HG03469 (cell line): ENCODE results near the gene NPDC1.

Experiments
- ATAC-seq: cut with Tn5 transposase; IDR thresholded peaks from one replicate; pipeline ENCODE4 v1.9.1; 2021; ENCODE audit warnings: mild to moderate bottlenecking, moderate library complexity, moderate number of reproducible peaks; ENCODE audit not compliant: unreplicated experiment

NPDC1 gene, protein sequence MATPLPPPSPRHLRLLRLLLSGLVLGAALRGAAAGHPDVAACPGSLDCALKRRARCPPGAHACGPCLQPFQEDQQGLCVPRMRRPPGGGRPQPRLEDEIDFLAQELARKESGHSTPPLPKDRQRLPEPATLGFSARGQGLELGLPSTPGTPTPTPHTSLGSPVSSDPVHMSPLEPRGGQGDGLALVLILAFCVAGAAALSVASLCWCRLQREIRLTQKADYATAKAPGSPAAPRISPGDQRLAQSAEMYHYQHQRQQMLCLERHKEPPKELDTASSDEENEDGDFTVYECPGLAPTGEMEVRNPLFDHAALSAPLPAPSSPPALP

GRCh38 chr9:137046088-137046787 is at the start of gene NPDC1:
Gene NPDC1 (minus strand): TSS chr9:137046177. CDS start chr9:137045989, 188 bp downstream.
- ATAC-seq = no peak

GRCh38 chr9:137089232-137089947 is 43.4 kb upstream of the NPDC1 start:
- ATAC-seq = no peak

- ATAC-seq = no peak
These were observed 42.1 kb upstream of the NPDC1 start for GRCh38 chr9:137088121-137088520.

DNA sequence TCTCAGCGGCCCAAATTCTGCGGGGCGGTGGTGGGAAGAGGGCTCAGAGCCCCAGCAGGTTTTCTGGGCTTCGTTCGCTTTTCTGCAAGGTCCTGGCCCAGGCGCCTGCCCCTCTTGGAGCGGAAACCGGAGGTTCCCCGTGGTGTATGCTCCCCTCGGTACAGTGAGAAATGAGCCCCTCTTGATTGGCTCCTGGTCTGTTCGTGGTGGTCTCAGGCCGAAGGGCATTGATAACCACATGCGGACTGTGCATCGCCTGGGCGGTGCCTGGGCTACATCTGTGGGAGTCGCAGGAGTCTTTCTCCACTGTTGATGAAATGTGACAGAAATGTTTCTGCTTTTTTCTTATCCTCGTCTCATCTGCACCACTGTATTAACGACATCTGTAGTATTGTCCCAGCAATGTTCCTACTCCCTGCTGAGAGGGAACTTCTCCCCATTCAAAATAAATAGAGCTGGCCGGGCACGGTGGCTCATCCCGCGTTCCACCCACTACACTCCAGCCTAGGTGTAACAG is 41.5 kb upstream of the NPDC1 start:
- ATAC-seq = no peak

- ATAC-seq = peak; percentile 61
These were observed 40.8 kb upstream of the NPDC1 start, which contains the start of gene MAN1B1 for GRCh38 chr9:137086531-137087408. Gene MAN1B1 (plus strand): TSS chr9:137086985. CDS start chr9:137087000, 15 bp downstream.

GRCh38 chr9:137085920-137086530 is 40.0 kb upstream of the NPDC1 start:
- ATAC-seq = peak; percentile 4

- ATAC-seq = no peak
These were observed 38.5 kb upstream of the NPDC1 start for GRCh38 chr9:137084526-137084925.

DNA sequence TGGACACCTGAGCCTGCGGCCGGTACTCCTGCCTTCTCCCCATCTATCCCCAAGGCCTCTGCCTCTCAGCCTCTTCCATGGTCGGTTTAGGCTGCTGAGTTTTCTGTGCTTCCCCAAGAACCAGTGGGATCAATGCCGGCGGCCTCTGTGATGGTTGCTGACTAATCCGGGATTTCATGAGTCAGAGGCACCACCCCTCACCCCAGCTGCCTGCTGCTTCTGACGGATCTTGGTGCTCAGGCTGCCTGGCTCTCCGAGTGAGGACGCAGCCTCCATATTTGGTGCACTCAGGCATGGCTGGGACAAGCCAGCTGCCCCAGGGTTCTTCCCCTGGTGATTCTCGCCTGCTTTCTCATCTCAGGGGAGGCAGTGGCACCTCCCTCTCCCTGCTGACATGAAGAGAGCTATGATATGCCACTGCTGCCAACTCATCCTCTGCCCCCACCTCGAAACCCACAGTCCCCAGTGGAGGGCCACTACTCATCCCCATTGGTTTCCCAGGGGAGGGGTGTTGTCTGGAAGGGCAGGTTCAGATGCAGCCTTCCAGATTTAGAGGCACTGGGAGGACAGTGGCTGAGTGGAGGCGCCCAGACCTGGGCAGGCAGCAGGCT is 37.5 kb upstream of the NPDC1 start:
- no peak for ATAC-seq

GRCh38 chr9:137082925-137083290 is 36.9 kb upstream of the NPDC1 start:
- no peak for ATAC-seq

GRCh38 chr9:137082222-137082924 is 36.4 kb upstream of the NPDC1 start:
- ATAC-seq = no peak

DNA sequence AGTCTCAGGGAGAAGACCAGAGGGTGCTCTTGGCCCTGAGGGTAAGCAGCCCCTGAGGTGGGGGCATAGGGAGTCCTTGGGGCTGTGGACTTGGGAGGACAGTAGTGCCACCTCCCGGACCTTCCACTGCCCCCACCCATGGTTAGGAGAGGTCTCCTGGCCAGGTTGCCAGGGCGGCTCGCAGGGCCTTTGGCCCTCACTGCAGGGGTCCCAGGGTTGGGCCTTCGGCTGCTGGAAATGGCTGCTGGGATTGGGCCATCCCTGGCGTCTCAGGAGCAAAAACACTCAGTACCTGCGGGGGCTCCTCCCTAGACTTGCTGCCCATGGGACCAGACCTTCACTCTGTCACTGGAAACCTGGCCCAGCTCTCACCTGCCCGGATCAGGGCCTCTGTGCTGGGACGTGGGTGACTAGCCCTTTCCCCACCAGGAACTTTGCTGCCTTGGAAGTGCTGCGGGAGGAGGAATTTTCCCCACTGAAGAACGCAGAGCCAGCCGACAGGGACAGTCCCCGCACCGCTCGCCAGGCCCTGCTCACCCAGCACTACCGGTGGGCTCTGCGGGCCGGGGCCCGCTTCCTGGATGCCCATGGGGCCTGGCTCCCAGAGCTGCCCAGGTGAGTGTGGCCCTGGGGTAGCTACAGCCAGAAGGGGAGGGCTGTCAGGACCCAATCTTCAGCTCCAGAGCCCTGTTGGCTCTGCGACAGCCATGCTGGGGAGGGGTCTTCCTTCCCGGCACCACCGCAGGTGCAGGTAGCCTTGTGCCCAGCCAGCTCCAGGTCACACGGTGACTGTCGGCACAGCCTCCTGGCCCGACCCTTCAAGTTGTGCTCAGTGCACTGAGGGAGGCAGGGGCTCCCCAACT is 34.5 kb upstream of the NPDC1 start:
- ATAC-seq = no peak

DNA sequence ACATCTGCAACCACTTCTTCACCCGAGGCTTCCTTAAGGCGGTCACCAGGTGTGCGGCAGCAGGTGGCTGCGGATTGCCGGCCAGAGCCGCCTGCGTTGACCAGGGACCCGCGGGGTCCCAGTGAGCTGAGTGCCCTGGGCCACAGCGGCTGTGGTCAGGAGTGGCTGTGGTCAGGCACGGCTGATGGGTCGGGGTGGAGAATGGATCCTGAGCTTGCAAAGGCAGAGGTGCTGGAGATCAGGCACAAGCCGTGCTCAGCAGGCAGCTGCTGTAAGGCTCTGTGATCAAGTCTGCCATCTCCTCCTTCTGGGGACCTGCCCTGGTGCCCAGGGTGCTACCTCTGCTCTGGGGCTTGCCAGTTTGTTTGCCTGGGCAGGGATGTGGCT is 33.4 kb upstream of the NPDC1 start:
- ATAC-seq = no peak

GRCh38 chr9:137078701-137079400 is 32.9 kb upstream of the NPDC1 start:
- no peak for ATAC-seq

DNA sequence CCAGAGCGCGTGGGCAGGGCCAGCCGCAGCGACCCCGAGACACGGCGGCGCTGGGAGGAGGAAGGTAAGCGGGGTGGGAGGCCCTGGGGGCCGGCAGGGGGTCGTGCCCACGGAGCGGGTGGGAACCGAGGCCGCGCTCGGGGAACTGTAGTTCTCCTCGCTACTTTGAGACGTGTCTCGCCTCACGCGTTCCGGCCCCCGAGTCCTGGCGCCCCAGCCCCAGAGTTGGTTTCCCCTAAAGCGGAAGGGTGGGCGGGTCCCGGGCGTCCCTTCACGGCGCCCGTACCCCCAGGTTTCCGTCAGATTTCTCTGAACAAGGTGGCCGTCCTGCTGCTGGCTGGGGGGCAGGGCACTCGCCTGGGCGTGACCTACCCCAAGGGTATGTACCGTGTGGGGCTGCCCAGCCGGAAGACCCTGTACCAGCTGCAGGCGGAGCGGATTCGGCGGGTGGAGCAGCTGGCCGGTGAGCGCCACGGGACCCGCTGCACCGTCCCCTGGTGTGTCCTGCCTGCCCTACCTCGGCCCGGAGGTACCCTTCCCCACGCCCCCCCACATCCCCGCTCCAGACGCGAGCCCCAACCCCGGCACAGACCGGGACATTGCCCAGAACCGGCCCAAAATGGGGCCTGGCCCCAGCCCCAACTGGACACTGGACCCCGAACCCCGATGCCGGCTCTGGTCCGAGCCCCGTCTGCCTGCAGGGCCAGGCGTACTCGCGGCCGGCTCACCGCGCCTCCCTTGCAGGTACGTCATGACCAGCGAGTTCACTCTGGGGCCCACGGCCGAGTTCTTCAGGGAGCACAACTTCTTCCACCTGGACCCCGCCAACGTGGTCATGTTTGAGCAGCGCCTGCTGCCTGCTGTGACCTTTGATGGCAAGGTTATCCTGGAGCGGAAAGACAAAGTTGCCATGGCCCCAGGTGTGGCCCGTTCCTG is 32.0 kb upstream of the NPDC1 start:
- no peak for ATAC-seq

- no peak for ATAC-seq
These were observed 31.2 kb upstream of the NPDC1 start, which contains the start of gene UAP1L1 for GRCh38 chr9:137077010-137077747. Gene UAP1L1 (plus strand): TSS chr9:137077517. CDS start chr9:137077533, 16 bp downstream.

- no peak for ATAC-seq
These were observed 30.6 kb upstream of the NPDC1 start for GRCh38 chr9:137076636-137077009.
